GM21515 (cell line): Measurements from ENCODE around the gene LMF2.
"Not testable (repeated sequence)": the region's sequence is repeated elsewhere in the genome, so short reads cannot be mapped to it uniquely, and the experiment has no call there.

Source experiments
- ATAC-seq: cut with Tn5 transposase; IDR thresholded peaks from one replicate; pipeline ENCODE4 v1.9.1; 2021; ENCODE audit not compliant: unreplicated experiment

The LMF2 gene

GRCh38 chr22:50524676-50525103, 17.2 kb upstream of the LMF2 start:
- no peak for ATAC-seq

GRCh38 chr22:50523806-50524675, 16.5 kb upstream of the LMF2 start:
- ATAC-seq = no peak

- ATAC-seq = no peak
Measured at GRCh38 chr22:50523458-50523805, 15.9 kb upstream of the LMF2 start.

GRCh38 chr22:50522806-50523438, 15.4 kb upstream of the LMF2 start:
- no peak for ATAC-seq

GRCh38 chr22:50522208-50522805, 14.8 kb upstream of the LMF2 start:
- ATAC-seq = no peak

DNA sequence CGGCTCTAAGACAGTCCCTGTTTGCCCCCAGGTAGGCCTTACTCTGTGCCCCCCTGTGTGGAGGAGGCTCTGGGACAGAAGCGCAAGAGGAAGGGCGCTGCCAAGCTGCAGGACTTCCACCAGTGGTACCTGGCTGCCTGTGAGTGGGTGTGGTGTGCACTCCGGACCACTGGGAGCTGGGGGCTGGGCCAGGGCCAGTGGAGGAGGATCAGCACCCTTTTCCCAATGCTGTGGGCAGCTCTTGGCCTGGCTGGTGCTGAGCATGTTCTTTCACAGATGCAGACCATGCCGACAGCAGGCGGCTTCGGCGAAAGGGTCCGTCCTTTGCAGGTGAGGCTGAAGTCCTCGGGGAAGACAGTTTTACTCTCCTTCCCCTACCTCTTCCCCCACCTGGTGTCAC, 14.2 kb upstream of the LMF2 start:
- no peak for ATAC-seq

GRCh38 chr22:50520826-50521453, 13.4 kb upstream of the LMF2 start:
- no peak for ATAC-seq

DNA sequence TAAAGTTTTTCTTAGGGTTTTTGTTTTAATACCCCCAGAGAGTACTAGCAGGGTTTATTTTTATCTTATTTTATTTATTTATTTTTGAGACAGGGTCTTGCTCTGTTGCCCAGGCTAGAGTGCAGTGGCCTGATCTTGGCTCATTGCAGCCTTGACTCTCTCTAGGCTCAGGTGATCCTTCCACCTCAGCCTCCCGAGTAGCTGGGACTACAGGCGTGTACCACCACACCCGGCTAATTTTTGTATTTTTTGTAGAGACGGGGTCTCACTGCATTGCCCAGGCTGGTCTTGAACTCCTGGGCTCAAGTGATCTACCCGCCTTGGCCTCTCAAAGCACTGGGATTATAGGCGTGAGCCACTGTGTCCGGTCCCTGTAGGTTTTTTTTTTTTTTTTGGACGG, 12.7 kb upstream of the LMF2 start:
- ATAC-seq = not testable (repeated sequence)

GRCh38 chr22:50519151-50519550, 11.6 kb upstream of the LMF2 start:
- no peak for ATAC-seq

GRCh38 chr22:50518606-50519005, 11.1 kb upstream of the LMF2 start:
- no peak for ATAC-seq

DNA sequence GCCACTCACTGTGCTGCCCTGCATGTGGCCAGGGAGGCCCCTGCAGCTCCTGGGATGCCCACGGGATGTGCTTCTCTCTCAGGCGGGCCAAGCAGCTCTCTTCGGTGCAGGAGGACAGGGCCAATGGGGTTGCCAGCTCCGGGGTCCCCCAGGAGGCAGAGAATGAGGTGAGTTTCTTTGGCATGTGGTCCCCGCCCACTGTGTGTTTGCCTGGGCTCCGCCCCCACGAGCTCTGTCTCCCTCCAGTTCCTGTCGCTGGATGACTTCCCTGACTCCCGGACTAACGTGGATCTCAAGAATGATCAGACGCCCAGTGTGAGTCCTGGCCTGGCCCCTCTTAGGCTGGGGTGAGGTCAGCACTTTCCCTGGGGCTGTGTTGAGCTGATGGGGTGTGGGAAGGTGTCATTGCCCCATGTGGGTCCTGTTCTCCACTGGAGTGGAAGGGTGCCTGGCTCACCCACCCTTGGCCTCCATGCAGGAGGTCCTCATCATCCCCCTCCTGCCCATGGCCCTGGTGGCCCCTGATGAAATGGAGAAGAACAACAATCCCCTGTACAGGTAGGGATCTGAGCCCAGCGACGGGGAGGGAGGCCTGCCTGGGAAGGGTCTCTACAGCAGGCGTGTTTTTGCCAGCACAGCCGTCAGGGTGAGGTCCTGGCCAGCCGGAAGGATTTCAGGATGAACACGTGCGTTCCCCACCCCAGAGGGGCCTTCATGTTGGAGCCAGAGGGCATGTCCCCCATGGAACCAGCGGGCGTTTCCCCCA, 10.2 kb upstream of the LMF2 start:
- no peak for ATAC-seq

GRCh38 chr22:50516891-50517290, 9.4 kb upstream of the LMF2 start:
- no peak for ATAC-seq

- no peak for ATAC-seq
Measured at GRCh38 chr22:50516068-50516467, 8.6 kb upstream of the LMF2 start.

- no peak for ATAC-seq
Measured at GRCh38 chr22:50513175-50513574, 5.7 kb upstream of the LMF2 start.

GRCh38 chr22:50508897-50509296, 1.4 kb upstream of the LMF2 start:
- no peak for ATAC-seq

GRCh38 chr22:50507991-50508884, 736 bp upstream of the LMF2 start, which contains the start of gene NCAPH2:
Gene NCAPH2, plus strand, starts transcription at chr22:50508224. Its CDS starts 114 bp downstream, at chr22:50508338.
- peak; percentile 55 for ATAC-seq

DNA sequence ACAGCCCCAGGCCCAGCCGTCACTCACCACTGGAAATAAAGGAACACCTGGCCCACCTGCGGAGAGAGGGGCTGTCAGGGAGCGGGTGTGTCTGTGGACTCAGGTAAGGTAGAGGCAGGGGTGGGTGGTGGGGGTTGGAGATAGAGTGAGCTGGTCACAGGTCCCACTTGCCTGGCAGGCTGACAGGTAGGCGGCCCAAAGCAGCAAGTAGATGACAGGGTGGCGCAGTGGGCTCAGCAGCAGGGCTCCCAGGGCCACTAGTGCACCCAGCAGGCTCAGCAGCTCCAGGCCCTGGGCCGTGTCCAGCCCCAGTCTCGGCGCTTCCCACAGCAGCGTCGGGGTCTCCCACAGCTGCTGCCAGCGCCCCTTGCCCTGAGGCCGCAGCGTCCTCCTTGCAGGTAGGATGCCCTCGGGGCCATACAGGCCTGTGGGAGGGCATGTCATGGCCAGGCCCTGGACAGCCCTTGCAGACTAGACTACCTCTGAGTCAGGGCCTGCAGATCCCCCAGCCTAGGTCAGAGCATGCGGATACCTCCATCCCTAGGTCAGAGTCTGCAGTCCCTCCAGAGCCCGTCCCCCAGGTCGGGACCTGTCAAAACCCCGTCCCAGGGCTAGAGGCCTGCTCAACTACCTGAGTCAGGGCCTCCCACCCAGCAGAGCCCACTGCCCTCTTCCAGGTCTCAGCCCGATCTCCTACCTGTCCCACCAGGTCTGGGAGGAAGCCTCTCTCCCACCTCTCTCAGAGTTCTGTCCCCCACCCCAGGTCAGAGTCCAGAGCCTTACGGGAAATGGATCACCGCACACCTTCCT, 686 bp downstream of the LMF2 start:
- ATAC-seq = no peak

DNA sequence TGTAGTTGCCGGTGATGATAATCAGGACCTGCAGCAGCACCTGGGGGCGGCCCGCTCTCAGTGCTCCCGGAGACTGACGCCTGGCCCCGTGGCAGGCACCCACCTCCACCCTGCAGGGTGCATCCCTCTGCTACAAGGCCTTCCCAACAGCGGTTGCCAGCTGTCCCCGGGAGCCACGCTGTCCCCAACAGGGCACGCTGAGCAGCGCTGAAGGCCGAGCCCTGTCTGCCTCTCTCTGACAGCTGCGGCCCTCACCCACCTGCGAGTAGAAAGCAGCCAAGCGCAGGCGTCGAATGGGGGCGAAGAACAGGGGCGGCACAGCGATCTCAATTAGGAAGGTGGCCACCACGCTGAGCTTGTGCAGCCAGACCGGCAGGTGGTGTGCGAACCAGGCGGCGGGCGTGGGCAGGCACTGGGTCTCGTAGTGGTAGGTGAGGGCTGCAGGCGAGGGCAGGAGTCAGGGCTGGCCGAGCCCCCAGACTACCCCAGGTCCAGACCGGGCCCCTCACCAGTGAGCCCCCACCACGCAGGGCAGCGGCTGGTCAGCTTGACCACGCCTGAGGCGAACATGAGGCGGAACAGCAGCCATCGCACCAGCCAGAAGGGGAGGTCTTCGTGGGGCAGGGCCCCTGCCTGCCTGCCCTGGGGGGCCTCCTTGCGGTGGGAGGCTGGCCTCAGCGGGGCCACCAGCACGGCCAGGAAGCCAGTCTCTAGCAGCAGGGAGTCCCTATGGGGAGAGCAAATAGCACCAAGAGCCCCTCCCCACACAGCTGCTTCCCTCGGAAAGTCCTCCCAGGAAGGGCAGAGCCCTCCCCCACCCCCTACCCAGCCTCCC, 1.5 kb downstream of the LMF2 start:
- no peak for ATAC-seq
